Measurements from ENCODE around the gene POLN. TPM values are rescaled to one million over a fixed set of nuclear protein-coding genes. Genes with fewer than 3 reads are reported as not detected.

POLN gene
- total RNA-seq, 3 donors from 2014 or later (not counting 1 experiment from before 2014, with no cell fraction given) = 2.6 to 6.9 (median 3.3) TPM

DNA sequence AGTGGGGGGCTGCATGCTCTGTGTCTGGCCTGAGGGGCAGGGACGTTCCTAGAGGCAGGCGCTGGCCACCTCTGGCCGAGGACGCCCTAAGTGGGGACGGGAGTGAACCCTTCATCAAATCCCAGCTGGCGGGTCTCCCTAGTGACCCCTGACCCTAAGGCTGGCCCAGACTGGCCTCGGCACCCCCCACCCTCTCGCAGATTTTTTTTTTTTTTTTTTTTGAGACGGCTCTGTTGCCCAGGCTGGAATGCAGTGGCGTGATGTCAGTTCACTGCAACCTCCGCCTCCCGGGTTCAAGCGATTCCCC is 21.0 kb upstream of the POLN start:
- Histone ChIP-seq H3K36me3 (ENCODE audit: control insufficient read depth, insufficient read depth, low read length) (peaks cover 8% of the 10 kb centered on the region), H3K27me3 (ENCODE audit: control insufficient read depth, insufficient read depth, low read length) (no peaks in the 10 kb centered on the region), H3K27ac (ENCODE audit: low read length) (peak overlapping the region; percentile 99), H3K4me1 (ENCODE audit: control insufficient read depth, insufficient read depth, low read length) (peaks cover 38% of the 10 kb centered on the region), H3K9me3 (ENCODE audit: control insufficient read depth, insufficient read depth, low read length) (no peaks in the 10 kb centered on the region), H3K4me3 (ENCODE audit: low read length) (peak overlapping the region; percentile 82)
- no peaks in the 10 kb centered on the region for H3K36me3 Mint-ChIP-seq
- peak overlapping the region; percentile 65 for H3K4me3 Mint-ChIP-seq
- TF ChIP-seq, protein P1, sequence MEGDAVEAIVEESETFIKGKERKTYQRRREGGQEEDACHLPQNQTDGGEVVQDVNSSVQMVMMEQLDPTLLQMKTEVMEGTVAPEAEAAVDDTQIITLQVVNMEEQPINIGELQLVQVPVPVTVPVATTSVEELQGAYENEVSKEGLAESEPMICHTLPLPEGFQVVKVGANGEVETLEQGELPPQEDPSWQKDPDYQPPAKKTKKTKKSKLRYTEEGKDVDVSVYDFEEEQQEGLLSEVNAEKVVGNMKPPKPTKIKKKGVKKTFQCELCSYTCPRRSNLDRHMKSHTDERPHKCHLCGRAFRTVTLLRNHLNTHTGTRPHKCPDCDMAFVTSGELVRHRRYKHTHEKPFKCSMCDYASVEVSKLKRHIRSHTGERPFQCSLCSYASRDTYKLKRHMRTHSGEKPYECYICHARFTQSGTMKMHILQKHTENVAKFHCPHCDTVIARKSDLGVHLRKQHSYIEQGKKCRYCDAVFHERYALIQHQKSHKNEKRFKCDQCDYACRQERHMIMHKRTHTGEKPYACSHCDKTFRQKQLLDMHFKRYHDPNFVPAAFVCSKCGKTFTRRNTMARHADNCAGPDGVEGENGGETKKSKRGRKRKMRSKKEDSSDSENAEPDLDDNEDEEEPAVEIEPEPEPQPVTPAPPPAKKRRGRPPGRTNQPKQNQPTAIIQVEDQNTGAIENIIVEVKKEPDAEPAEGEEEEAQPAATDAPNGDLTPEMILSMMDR (IDR thresholded peaks at IDR 0.05) = no peak
- no peaks in the 10 kb centered on the region for H3K9me3 Mint-ChIP-seq
- ATAC-seq = no peak
- intact Hi-C loops (cut with micrococcal nuclease) = loop anchor here (1.0 kb wide), 4 partner anchors 19 to 150 kb away; partner anchors contain the start of genes HAUS3 and POLN
- 51% methylated on average over 9 of the region's 13 CpGs for WGBS (ENCODE audit: insufficient coverage)
- H3K27me3 Mint-ChIP-seq (ENCODE audit: low read depth in 2 of 2) = no peaks in the 10 kb centered on the region
- peak overlapping the region; percentile 73 to 89 for H3K27ac Mint-ChIP-seq
- peaks cover 0 to 3% of the 10 kb centered on the region in 2 donors for H3K4me1 Mint-ChIP-seq
- DNase-seq = no peak

GRCh38 chr4:2262145-2262943 is 20.4 kb upstream of the POLN start:
- Histone ChIP-seq H3K27me3 (ENCODE audit: control insufficient read depth, insufficient read depth, low read length) (no peaks in the 10 kb centered on the region), H3K9me3 (ENCODE audit: control insufficient read depth, insufficient read depth, low read length) (no peaks in the 10 kb centered on the region), H3K36me3 (ENCODE audit: control insufficient read depth, insufficient read depth, low read length) (peaks cover 13% of the 10 kb centered on the region), H3K4me3 (ENCODE audit: low read length) (peak overlapping the region; percentile 82), H3K27ac (ENCODE audit: low read length) (peak overlapping the region; percentile 99), H3K4me1 (ENCODE audit: control insufficient read depth, insufficient read depth, low read length) (peaks cover 39% of the 10 kb centered on the region)
- peak; percentile 98 for DNase-seq
- Mint-ChIP-seq H3K4me3 (peak overlapping the region; percentile 89), H3K27me3 (ENCODE audit: low read depth in 2 of 2) (no peaks in the 10 kb centered on the region), H3K4me1 (peaks cover 0 to 5% of the 10 kb centered on the region in 2 donors), H3K27ac (peak overlapping the region; percentile 73 to 89), H3K36me3 (no peaks in the 10 kb centered on the region), H3K9me3 (no peaks in the 10 kb centered on the region)
- TF ChIP-seq, protein P1 (IDR thresholded peaks at IDR 0.05) = no peak
- WGBS (ENCODE audit: insufficient coverage) = under 1% methylated on average over 98 of the region's 98 CpGs
- ATAC-seq = peak; percentile 86 to 95 (median 86)
- intact Hi-C loops (cut with micrococcal nuclease) = loop anchor here (1.0 kb wide), 4 partner anchors 20 to 151 kb away; partner anchors contain the start of genes HAUS3 and POLN

DNA sequence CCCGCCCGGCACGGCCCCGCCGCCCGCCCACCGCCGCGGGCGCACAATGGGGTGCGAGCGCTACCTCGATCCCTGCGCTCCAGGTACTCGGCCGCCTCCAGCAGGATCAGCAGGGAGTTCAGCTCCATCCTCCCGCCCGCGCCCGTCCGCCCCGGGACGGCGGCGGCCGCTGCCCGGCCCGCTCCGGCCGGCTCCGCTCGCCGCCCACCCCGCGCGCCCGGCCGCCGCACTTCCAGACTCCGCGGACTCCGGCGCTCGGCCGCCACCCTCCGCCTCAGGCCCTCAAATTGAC is 19.9 kb upstream of the POLN start, which contains the start of gene MXD4:
Gene MXD4, minus strand, starts transcription at position 257 of the 292 bp plus-strand sequence. Its CDS starts 129 bp downstream, at position 128.
- peaks cover 15% of the 10 kb centered on the region for H3K36me3 ChIP-seq (ENCODE audit: control insufficient read depth, insufficient read depth, low read length)
- Mint-ChIP-seq H3K36me3 (no peaks in the 10 kb centered on the region), H3K27me3 (ENCODE audit: low read depth in 2 of 2) (no peaks in the 10 kb centered on the region), H3K9me3 (no peaks in the 10 kb centered on the region), H3K4me1 (peaks cover 5 to 10% of the 10 kb centered on the region in 2 donors), H3K4me3 (peak within 1 kb of the TSS; percentile 89), H3K27ac (peak within 1 kb of the TSS; percentile 73 to 89)
- DNase-seq = no peak
- under 1% methylated on average over 46 of the region's 46 CpGs for WGBS (ENCODE audit: insufficient coverage)
- peaks cover 39% of the 10 kb centered on the region for H3K4me1 ChIP-seq (ENCODE audit: control insufficient read depth, insufficient read depth, low read length)
- intact Hi-C loops (cut with micrococcal nuclease) = loop anchor here (1.0 kb wide), 4 partner anchors 19 to 152 kb away; partner anchors contain the start of genes HAUS3 and POLN
- H3K27ac ChIP-seq (ENCODE audit: low read length) = peak within 1 kb of the TSS; percentile 99
- TF ChIP-seq, protein P1 (IDR thresholded peaks at IDR 0.05) = no peak
- no peaks in the 10 kb centered on the region for H3K9me3 ChIP-seq (ENCODE audit: control insufficient read depth, insufficient read depth, low read length)
- peak in 1 of 3 donors; percentile 0 for ATAC-seq
- H3K4me3 ChIP-seq (ENCODE audit: low read length) = peak within 1 kb of the TSS; percentile 89
- no peaks in the 10 kb centered on the region for H3K27me3 ChIP-seq (ENCODE audit: control insufficient read depth, insufficient read depth, low read length)

Measured in natural killer cell (primary cell).